ENCODE data around the gene C16orf92.

DNA sequence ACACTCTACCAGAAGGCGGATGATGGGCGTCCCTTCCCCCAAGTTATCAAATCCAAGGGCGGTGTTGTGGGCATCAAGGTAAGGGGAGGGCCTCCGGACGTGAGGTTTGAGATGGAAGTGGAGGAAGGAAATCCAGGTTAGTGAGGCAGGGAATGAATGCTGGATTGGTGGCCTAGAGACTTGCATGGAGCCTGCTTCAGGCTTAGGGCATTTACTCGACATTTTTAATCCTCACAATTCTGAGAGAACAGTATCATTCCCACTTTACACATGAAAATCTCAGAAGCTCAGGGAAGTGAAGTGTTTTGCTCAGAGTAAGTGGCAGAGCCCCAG, 44.6 kb downstream of the C16orf92 start:
- TF ChIP-seq, protein P1, sequence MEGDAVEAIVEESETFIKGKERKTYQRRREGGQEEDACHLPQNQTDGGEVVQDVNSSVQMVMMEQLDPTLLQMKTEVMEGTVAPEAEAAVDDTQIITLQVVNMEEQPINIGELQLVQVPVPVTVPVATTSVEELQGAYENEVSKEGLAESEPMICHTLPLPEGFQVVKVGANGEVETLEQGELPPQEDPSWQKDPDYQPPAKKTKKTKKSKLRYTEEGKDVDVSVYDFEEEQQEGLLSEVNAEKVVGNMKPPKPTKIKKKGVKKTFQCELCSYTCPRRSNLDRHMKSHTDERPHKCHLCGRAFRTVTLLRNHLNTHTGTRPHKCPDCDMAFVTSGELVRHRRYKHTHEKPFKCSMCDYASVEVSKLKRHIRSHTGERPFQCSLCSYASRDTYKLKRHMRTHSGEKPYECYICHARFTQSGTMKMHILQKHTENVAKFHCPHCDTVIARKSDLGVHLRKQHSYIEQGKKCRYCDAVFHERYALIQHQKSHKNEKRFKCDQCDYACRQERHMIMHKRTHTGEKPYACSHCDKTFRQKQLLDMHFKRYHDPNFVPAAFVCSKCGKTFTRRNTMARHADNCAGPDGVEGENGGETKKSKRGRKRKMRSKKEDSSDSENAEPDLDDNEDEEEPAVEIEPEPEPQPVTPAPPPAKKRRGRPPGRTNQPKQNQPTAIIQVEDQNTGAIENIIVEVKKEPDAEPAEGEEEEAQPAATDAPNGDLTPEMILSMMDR (conservative IDR thresholded peaks at IDR 0.05; ENCODE audit: low read length) = no peak
- TF ChIP-seq EZH2phosphoT487 (IDR thresholded peaks at IDR 0.05; ENCODE audit: borderline replicate concordance) = no peak

Measured in Loucy (cell line).